GM12801 (cell line): ENCODE data around the gene HECTD4.

Experiments
- TF ChIP-seq, protein P1 (sequence below): IDR thresholded peaks from one replicate; pipeline ENCODE4 v1.5.1; 2011; ENCODE audit warnings: control low read depth; ENCODE audit not compliant: insufficient read length; ENCODE audit errors: extremely low read depth

Gene HECTD4

DNA sequence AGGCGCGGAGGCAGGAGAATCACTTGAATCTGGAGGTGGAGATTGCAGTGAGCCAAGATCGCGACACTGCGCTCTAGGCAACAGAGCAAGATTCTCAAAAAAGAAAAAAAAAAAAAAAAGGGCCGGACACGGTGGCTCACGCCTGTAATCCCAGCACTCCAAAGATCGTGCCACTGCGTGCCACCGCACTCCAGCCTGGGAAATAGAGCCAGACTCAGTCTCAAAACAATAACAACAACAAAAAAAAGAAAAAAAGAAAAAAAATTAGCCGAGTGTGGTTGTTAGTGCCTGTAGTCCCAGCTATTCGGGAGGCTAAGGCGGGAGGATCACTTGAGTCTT is 27.6 kb upstream of the HECTD4 start:
- TF ChIP-seq, protein P1, sequence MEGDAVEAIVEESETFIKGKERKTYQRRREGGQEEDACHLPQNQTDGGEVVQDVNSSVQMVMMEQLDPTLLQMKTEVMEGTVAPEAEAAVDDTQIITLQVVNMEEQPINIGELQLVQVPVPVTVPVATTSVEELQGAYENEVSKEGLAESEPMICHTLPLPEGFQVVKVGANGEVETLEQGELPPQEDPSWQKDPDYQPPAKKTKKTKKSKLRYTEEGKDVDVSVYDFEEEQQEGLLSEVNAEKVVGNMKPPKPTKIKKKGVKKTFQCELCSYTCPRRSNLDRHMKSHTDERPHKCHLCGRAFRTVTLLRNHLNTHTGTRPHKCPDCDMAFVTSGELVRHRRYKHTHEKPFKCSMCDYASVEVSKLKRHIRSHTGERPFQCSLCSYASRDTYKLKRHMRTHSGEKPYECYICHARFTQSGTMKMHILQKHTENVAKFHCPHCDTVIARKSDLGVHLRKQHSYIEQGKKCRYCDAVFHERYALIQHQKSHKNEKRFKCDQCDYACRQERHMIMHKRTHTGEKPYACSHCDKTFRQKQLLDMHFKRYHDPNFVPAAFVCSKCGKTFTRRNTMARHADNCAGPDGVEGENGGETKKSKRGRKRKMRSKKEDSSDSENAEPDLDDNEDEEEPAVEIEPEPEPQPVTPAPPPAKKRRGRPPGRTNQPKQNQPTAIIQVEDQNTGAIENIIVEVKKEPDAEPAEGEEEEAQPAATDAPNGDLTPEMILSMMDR, result no peak

DNA sequence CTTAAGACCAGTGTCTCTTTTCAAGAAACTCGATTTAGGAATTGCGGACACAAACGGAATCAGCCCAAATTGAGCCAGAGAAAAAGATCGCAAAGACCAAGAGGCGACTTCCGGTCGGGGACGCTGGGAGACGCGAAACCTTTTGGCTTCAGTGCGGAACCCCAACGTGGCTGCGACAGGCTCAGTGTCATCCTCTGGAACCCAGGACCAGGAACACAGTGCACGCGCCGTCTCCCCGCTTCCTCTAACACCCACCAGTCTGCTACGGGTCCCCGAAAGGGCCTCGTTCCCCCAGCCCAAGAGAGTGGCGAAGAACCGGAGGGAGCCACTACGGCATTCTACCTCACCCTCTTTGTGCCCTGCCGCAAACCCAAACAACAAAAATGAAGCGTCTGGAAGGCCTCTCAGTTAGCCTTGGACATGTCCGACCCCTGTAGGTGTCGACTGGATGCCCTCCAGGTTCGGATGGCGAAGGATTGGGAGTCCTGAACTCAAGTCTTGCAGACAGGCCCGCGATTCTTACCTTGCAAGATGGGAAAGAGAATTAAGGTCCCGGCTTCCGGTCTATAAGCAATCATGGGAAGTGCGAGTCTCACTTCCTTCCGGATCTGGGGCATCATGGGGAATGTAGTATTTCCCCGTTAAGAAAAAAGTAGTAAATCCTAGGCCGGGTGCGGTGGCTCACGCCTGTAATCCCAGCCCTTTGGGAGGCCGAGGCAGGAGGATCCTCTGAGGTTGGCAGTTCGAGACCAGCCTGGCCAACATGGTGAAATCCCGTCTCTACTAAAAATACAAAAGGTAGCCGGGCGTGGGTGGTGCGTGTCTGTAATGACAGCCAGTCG is 27.1 kb upstream of the HECTD4 start, which contains the start of gene RPL6:
Gene RPL6, minus strand, starts transcription at position 542 of the 842 bp plus-strand sequence. CDS start 949 bp downstream, outside the sequence.
- TF ChIP-seq, protein P1, result no peak

DNA sequence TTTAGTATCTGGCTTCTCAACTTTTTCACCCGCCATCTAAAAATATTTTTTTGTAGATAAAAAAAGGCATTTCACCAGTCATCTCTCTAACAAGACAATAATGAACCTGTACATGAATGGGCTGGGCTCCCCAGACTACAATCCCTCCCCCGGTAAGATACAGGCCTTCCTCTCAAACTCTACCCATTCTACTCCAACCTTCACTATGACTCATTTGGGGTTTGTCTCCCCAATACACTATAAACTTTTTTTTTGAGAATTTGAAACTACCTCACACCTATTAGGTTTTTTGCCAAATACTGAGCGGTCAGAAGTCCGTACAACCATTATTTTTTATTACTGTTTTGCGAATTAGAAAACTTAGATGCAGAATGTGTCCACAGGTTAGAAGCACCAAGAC is 26.4 kb upstream of the HECTD4 start:
- TF ChIP-seq, protein P1, result no peak

DNA sequence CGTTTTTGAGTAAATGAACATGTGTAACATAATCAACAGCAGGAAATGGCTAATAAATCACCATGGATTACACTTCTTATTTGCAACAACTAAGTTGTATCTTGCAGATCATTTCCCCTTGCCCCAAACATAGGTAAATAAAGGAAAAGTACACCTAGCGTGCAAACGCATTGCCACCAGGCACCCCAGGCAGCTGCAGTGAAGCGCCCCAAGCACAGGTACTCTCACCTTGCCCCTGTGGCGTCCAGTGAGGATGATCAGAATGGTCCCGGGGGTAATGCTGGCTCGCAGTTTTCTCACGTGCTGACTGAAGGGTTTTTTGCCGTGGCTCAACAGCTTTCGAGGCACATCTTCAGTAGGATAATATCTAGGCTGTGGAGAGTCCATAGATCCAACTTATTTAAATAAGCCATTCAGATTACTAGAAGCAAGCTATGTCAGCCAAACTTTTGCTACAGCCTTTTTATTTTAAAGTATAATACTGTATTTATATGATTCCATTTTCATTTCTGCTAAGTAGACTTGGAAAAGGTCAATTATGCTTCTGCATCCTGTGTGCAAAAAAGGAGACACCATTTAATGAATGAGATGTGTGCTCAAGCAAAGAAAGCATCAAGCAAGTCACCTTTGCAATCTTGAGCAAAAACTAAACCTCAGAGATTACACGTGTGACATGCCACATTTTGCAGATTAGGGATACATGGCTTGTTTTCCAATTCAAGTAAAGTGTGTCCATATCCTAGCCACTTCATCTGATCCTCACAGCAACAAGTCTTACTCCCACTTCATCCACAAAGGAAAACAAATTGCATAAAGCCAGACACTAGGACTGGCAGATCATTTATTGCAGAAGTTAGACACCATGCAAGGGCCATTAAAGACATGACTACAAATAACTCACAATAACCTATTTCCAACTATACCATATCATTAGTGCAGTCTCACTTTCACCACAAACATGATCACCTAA is 24.6 kb upstream of the HECTD4 start:
- TF ChIP-seq, protein P1, result no peak

DNA sequence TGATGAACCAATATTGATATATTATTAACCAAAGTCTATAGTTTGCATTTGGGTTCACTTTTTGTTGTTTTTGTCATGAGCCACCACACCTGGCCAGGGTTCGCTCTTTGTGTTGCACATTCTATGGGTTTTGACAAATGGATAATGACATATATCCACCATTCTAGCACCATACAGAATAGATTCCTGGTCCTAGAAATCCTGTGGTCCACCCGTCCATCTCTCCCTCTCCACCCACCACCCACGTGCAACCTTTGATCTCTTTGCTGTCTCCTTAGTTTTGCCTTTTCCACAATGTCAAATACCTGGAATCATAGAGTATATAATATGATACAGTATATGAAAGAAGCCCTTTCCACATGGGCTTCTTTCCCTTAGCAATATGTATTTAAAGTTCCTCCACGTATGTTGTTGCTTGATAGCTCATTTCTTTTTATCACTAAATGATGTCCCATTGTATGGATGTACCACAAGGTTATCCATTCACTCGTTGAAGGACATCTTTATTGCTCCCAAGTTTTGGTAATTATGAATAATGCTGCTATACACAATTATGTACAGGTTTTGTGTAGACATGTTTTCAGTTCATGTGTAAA is 19.8 kb upstream of the HECTD4 start:
- TF ChIP-seq, protein P1, result no peak

DNA sequence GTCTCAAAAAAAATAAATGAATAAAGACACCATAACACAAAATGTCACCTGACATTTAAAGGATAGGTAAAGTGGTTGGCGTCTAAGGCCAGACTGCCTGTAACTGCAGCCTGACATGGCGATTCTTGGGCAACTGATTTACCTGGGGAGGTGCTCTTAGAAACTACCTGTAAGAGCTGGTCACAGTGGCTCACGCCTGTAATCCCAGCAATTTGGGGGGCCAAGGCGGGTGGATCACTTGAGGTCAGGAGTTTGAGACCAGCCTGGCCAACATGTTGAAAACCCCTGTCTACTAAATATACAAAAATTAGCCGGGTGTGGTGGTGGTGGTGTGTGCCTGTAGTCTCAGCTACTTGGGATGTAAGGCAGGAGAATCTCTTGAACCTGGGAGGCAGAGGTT is 18.8 kb upstream of the HECTD4 start:
- TF ChIP-seq, protein P1, result no peak

DNA sequence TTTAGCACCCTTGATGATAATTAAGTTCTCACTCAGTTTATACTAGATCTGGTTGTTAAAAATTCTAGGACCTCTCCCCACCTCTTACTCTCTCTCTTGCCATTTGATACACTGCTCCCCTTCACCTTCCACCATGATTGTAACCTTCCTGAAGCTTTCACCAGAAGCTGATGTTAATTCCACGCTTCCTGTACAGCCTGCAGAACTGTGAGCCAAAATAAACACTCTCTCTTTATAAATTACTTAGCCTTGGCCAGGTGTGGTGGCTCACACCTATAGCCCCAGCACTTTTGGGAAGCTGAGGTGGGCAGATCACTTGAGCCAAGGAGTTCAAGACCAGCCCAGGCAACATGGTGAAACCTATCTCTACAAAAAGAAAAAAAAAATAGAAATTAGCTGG is 11.1 kb upstream of the HECTD4 start:
- TF ChIP-seq, protein P1, result no peak
